Dendritic cell treated with granulocyte-macrophage colony-stimulating factor and Interleukin-4, amounts not matched to agents 40 ng/mL and 50 ng/mL, for 4 days (primary cell): ENCODE data around the gene RAB27A.
A peak's percentile ranks its signal among the peaks of the same experiment; 100 is the strongest.
"Not testable (repeated sequence)": the region's sequence is repeated elsewhere in the genome, so short reads cannot be mapped to it uniquely, and the experiment has no call there.

Experiments
- H3K27ac Mint-ChIP-seq: one replicate; pipeline ENCODE4 v1.8.0; 2022; ENCODE audit warnings: mild to moderate bottlenecking, mixed read lengths
- H3K27me3 Mint-ChIP-seq: one replicate; pipeline ENCODE4 v1.8.0; 2022; ENCODE audit warnings: mild to moderate bottlenecking, mixed read lengths
- H3K36me3 Mint-ChIP-seq: one replicate; pipeline ENCODE4 v1.8.0; 2022; ENCODE audit warnings: low read depth, mixed read lengths
- H3K4me1 Mint-ChIP-seq: one replicate; pipeline ENCODE4 v1.8.0; 2022; ENCODE audit warnings: low read depth, mixed read lengths
- H3K4me3 Mint-ChIP-seq: one replicate; pipeline ENCODE4 v1.8.0; 2022; ENCODE audit warnings: mild to moderate bottlenecking, moderate library complexity, mixed read lengths
- H3K9me3 Mint-ChIP-seq: one replicate; pipeline ENCODE4 v1.8.0; 2022; ENCODE audit warnings: mixed read lengths
- intact Hi-C: fragments of 100-400 bp; cut with micrococcal nuclease; formaldehyde crosslinking; loops from one replicate; pipeline ENCODE4 v1.15.0; 2022

The RAB27A gene

DNA sequence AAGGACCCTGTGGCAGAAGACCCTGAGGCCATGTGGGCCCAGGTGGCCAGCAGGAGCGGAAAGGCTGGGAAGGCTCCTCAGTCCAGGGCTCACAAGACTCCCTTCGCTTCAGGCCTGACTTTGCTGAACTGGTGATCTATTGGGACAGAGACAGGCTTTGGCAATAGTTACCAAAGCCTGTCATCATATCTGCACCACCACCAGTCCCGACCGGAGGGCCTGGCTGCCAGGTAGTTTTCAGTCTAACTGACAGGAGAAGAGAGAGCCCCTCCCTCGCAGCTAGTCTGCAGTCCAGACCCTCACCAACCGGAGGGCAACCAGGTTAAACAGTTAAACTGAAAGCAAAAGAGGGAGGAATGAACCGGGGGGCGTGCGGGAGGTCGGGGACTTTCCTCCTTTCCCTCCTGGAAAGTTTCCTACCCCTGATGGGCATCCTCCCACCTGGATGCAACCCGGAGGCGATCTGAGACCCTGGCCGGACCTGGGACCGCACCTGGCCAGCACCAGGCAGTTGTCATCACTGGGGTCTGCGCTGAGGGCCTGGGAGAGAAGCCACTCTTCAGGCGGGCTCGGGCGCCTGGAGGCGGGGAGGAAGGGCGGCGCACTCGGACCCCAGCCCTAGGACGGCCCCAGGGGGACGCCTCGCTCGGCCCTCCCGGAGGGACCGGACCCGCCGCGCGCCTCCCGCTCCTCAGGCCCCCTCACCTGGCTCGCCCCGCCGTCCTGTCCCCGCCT is 435 bp downstream of the RAB27A start:
- peak overlapping the region; percentile 94 for H3K27ac Mint-ChIP-seq
- peaks cover 43% of the 10 kb centered on the region for H3K4me1 Mint-ChIP-seq
- H3K27me3 Mint-ChIP-seq: no peaks in the 10 kb centered on the region
- H3K36me3 Mint-ChIP-seq: peaks cover 13% of the 10 kb centered on the region
- intact Hi-C loops: loop anchor here (5.0 kb wide), 1 partner anchor 37 kb away; no protein-coding TSS in a partner anchor
- H3K4me3 Mint-ChIP-seq: peak overlapping the region; percentile 88
- no peaks in the 10 kb centered on the region for H3K9me3 Mint-ChIP-seq

- Mint-ChIP-seq H3K4me1 (peaks cover 47% of the 10 kb centered on the region), H3K9me3 (no peaks in the 10 kb centered on the region), H3K27ac (peak overlapping the region; percentile 94), H3K27me3 (no peaks in the 10 kb centered on the region), H3K4me3 (no peak overlapping the region), H3K36me3 (peaks cover 13% of the 10 kb centered on the region)
- intact Hi-C loops: loop anchor here (5.0 kb wide), 1 partner anchor 36 kb away; no protein-coding TSS in a partner anchor
Observed at GRCh38 chr15:55288006-55288717, 1.5 kb downstream of the RAB27A start.

DNA sequence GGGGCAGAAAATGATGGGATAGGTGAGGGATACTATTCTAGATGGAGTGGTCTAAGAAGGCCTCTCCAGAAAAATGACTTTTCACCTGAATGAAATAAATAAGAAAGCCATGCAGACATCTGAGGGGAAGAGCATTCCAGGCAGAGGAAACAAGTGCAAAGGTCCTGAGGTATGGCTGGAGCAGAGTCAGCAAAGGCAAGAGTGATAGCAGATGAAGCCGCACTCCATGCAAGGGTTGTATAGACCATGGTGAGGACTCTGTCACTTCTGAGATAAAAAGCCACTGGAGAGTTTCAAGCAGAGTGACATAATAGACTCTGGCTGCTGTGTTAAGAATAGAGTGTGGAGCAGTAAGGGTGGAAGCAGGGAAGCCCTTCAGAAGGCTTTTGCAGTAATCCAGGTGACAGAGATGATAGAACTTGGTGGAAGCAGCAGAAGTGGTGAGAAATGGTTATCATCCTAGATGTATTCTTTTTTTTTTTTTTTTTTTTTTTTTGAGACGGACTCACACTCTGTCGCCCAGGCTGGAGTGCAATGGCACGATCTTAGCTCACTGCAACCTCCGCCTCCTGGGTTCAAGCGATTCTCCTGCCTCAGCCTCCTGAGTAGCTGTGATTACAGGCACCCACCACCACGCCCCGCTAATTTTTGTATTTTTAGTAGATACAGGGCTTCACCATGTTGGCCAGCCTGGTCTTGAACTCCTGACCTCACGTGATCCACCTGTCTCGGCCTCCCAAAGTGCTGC is 3.0 kb downstream of the RAB27A start:
- not testable (repeated sequence) for H3K4me3 Mint-ChIP-seq, H3K27me3 Mint-ChIP-seq, H3K9me3 Mint-ChIP-seq, H3K27ac Mint-ChIP-seq
- H3K4me1 Mint-ChIP-seq: peaks cover 57% of the 10 kb centered on the region
- peaks cover 13% of the 10 kb centered on the region for H3K36me3 Mint-ChIP-seq
- intact Hi-C loops: loop anchor here (5.0 kb wide), 1 partner anchor 34 kb away; no protein-coding TSS in a partner anchor

DNA sequence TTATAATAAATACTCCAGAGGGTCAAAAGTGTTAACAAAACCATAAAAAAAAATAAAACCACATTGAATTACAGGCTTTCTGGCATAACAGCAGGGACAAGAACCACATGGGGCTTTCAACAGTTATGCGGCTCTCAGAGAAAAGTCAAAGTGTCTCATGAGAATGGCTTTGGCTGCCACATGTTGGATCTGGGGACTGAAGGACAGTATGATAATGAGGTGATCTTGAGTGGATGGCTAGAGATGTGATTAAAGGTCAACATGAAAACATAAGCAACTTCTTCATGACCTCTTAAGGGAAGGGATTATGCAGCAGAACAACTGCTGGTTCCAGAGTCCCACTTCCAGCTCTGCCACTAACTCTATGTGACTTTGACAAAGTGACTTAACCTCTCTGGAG is 5.2 kb downstream of the RAB27A start:
- Mint-ChIP-seq H3K4me3 (no peak overlapping the region), H3K4me1 (peaks cover 71% of the 10 kb centered on the region), H3K27me3 (no peaks in the 10 kb centered on the region), H3K27ac (peak overlapping the region; percentile 40), H3K36me3 (peaks cover 5% of the 10 kb centered on the region), H3K9me3 (no peaks in the 10 kb centered on the region)
- intact Hi-C loops: no loop called here

GRCh38 chr15:55283379-55284147 is 6.0 kb downstream of the RAB27A start:
- Mint-ChIP-seq H3K27me3 (no peaks in the 10 kb centered on the region), H3K36me3 (no peaks in the 10 kb centered on the region), H3K4me3 (no peak overlapping the region), H3K9me3 (no peaks in the 10 kb centered on the region), H3K4me1 (peaks cover 63% of the 10 kb centered on the region), H3K27ac (no peak overlapping the region)
- intact Hi-C loops: no loop called here

- H3K36me3 Mint-ChIP-seq: no peaks in the 10 kb centered on the region
- H3K27ac Mint-ChIP-seq: peak overlapping the region; percentile 64
- H3K9me3 Mint-ChIP-seq: no peaks in the 10 kb centered on the region
- H3K27me3 Mint-ChIP-seq: no peaks in the 10 kb centered on the region
- H3K4me3 Mint-ChIP-seq: no peak overlapping the region
- intact Hi-C loops: no loop called here
- H3K4me1 Mint-ChIP-seq: peaks cover 61% of the 10 kb centered on the region
Observed at GRCh38 chr15:55282284-55282833, 7.3 kb downstream of the RAB27A start.

DNA sequence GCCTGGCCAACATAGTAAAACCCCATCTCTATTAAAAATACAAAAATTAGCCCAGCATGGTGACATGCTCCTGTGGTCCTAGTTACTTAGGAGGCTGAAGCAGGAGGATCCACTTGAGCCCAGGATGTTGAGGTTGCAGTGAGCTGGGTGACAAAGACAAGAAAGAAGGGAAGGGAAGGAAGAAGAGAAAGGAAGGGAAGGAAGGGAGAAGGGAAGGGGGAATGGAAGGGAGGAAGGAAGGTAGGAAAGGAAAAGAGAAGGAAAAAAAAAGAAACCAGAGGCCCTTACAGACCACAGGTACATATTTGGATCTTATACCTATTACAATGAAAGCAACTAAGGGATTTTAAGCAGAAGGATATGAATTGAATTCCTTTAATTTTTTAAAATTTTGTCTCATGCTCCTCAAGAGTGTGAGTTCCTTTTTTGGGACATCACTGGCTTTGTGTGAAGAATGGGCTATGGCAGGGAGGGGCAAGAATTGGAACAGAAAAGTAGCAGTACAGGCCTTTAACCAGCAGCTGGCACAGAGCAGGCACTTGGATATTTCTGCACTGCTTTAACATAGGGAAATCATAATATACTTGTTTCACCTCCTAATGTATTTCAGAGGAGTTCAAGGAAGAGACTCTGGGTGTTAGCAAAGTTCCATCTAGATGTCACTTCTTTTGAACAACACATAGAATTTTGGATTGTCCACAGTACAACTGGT is 7.9 kb downstream of the RAB27A start:
- Mint-ChIP-seq H3K27me3 (no peaks in the 10 kb centered on the region), H3K9me3 (no peaks in the 10 kb centered on the region), H3K36me3 (no peaks in the 10 kb centered on the region), H3K27ac (peak overlapping the region; percentile 64), H3K4me1 (peaks cover 68% of the 10 kb centered on the region), H3K4me3 (no peak overlapping the region)
- intact Hi-C loops: no loop called here

GRCh38 chr15:55280589-55280988 is 9.0 kb downstream of the RAB27A start:
- H3K36me3 Mint-ChIP-seq, H3K27ac Mint-ChIP-seq: not testable (repeated sequence)

DNA sequence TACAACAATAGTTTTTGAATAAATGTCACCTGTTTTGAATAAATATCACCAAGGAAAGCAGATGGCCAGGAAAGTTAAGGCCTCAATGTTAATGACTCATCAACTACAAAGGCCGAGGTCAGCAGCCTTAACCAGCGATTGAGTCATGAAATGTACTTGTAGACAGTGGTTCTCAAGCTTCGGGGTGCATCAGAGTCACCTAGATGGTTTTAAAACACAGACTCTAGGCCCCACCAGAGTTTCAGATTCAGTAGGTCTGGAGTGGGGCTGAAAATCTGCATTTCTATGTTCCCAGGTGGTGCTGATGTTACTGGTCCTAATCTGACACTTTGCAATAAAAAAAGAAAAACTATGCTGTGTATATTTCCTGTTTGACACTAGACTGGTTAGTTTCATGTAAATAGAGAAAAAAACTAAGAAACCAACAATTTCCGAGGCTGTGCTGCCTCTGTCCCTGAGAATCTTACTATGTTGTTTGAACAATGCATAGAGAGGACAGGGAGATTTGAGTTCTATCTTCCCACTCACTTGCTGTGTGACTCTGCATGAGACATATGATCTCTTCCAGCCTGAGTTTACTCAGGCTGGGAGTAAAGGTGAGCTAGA is 9.8 kb downstream of the RAB27A start:
- H3K9me3 Mint-ChIP-seq: no peaks in the 10 kb centered on the region

More at GRCh38 chr15:55280589-55280988, 9.0 kb downstream of the RAB27A start:
- peaks cover 59% of the 10 kb centered on the region for H3K4me1 Mint-ChIP-seq
- intact Hi-C loops, H3K4me3 Mint-ChIP-seq, H3K9me3 Mint-ChIP-seq, H3K27me3 Mint-ChIP-seq: not testable (repeated sequence)

DNA sequence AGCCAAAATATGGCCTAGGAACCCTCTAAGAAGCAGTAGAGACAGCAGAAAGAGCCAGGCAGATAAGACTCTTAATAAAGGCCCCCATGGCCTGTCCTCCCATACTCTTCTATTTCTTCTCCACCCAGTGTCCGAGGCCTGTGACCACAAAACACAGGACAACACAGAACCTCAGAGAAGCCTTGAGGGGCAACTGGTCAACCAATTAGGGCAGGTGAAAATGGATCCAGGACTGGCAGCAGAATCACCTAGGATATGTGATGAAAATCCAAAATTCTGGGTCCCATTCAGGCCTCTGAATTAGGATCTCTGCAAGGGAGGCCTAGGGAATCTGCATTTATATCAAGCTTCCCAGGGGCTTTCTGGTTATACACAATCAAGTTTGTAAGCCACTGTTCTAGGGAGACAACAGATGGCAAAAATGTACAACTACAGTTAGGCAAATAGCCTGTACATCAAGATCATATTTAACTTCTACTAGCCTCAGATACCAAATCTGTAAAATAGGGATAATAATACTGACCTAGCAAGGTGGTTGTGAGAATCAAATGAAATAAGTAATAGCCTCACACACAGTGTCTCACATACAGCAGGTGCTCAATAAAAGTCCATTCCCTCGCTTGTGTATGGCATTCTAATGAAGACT is 10.4 kb downstream of the RAB27A start:
- H3K27me3 Mint-ChIP-seq: no peaks in the 10 kb centered on the region
- peaks cover 55% of the 10 kb centered on the region for H3K4me1 Mint-ChIP-seq
- H3K27ac Mint-ChIP-seq: peak overlapping the region; percentile 9
- H3K9me3 Mint-ChIP-seq: no peaks in the 10 kb centered on the region
- H3K4me3 Mint-ChIP-seq: no peak overlapping the region
- intact Hi-C loops: no loop called here
- H3K36me3 Mint-ChIP-seq: no peaks in the 10 kb centered on the region

More for the DNA sequence above, 9.8 kb downstream of the RAB27A start:
- Mint-ChIP-seq H3K27ac (peak overlapping the region; percentile 37), H3K36me3 (no peaks in the 10 kb centered on the region), H3K27me3 (no peaks in the 10 kb centered on the region), H3K4me1 (peaks cover 59% of the 10 kb centered on the region), H3K4me3 (no peak overlapping the region)
- intact Hi-C loops: no loop called here

- no peaks in the 10 kb centered on the region for H3K27me3 Mint-ChIP-seq
- intact Hi-C loops: no loop called here
- H3K36me3 Mint-ChIP-seq: no peaks in the 10 kb centered on the region
- no peak overlapping the region for H3K4me3 Mint-ChIP-seq
- no peaks in the 10 kb centered on the region for H3K9me3 Mint-ChIP-seq
- peaks cover 53% of the 10 kb centered on the region for H3K4me1 Mint-ChIP-seq
- peak overlapping the region; percentile 70 for H3K27ac Mint-ChIP-seq
Observed at GRCh38 chr15:55277715-55278114, 11.9 kb downstream of the RAB27A start.

- intact Hi-C loops: no loop called here
- Mint-ChIP-seq H3K27ac (peak overlapping the region; percentile 70), H3K36me3 (no peaks in the 10 kb centered on the region), H3K27me3 (no peaks in the 10 kb centered on the region), H3K4me3 (no peak overlapping the region), H3K9me3 (no peaks in the 10 kb centered on the region), H3K4me1 (peaks cover 50% of the 10 kb centered on the region)
Observed at GRCh38 chr15:55277116-55277564, 12.5 kb downstream of the RAB27A start.
